Neuronal stem cell (in vitro differentiated cells): ENCODE measurements around the gene BABAM2.

Source experiments
- DNase-seq: peaks from one replicate; pipeline ENCODE4 v3.0.0-alpha.2; 2013; ENCODE audit warnings: low spot score
- H2AFZ ChIP-seq: one replicate; pipeline ENCODE4 v1.6.1; 2013; ENCODE audit warnings: mild to moderate bottlenecking, low read length, inconsistent platforms
- H2AK5ac ChIP-seq: 2 replicates; pipeline ENCODE4 v1.6.1; 2013; ENCODE audit warnings: low read depth, mild to moderate bottlenecking, inconsistent platforms, low read length, moderate library complexity, mixed read lengths
- H2BK120ac ChIP-seq: 2 replicates; pipeline ENCODE4 v1.6.1; 2013; ENCODE audit warnings: low read depth, mild to moderate bottlenecking, inconsistent platforms, low read length, moderate library complexity, mixed read lengths
- H2BK12ac ChIP-seq: one replicate; pipeline ENCODE4 v1.6.1; 2013; ENCODE audit warnings: low read length, inconsistent platforms
- H2BK15ac ChIP-seq: 2 replicates; pipeline ENCODE4 v1.6.1; 2013; ENCODE audit warnings: mild to moderate bottlenecking, low read length, inconsistent platforms, mixed read lengths
- H2BK5ac ChIP-seq: one replicate; pipeline ENCODE4 v1.6.1; 2013; ENCODE audit warnings: inconsistent platforms, mild to moderate bottlenecking, low read length, moderate library complexity
- H3K14ac ChIP-seq: one replicate; pipeline ENCODE4 v1.6.1; 2013; ENCODE audit warnings: low read length, inconsistent platforms
- H3K18ac ChIP-seq: 2 replicates; pipeline ENCODE4 v1.6.1; 2013; ENCODE audit warnings: low read length, inconsistent platforms
- H3K23ac ChIP-seq: 2 replicates; pipeline ENCODE4 v1.6.1; 2013; ENCODE audit warnings: low read depth, mild to moderate bottlenecking, mixed read lengths, low read length, inconsistent platforms; ENCODE audit not compliant: poor library complexity
- H3K27ac ChIP-seq: replicated peaks from 3 replicates; pipeline ENCODE4 v1.5.1; 2013; ENCODE audit warnings: low read length, inconsistent platforms
- H3K27me3 ChIP-seq, 3 experiments: 2 replicates each; pipeline ENCODE4 v1.6.1; 2013; ENCODE audit warnings: low read length in 3 of 3, mild to moderate bottlenecking in 2 of 3, inconsistent platforms in 1 of 3, low read depth in 1 of 3, mixed read lengths in 1 of 3, moderate library complexity in 1 of 3; ENCODE audit not compliant: control insufficient read depth in 3 of 3, insufficient read depth in 3 of 3
- H3K36me3 ChIP-seq, 2 donors: replicated peaks in 1 of 2; 2 replicates each; pipeline ENCODE4 v1.6.1; 2013; ENCODE audit warnings: low read length in 2 of 2; ENCODE audit not compliant: control insufficient read depth in 2 of 2, insufficient read depth in 2 of 2
- H3K4ac ChIP-seq: 2 replicates; pipeline ENCODE4 v1.6.1; 2013; ENCODE audit warnings: inconsistent platforms, mild to moderate bottlenecking, low read length, moderate library complexity
- H3K4me1 ChIP-seq, 2 donors: 1 replicate in 1 of 2; 2 replicates in 1 of 2; pipeline ENCODE4 v1.6.1; 2013; ENCODE audit warnings: low read length in 2 of 2, low read depth in 1 of 2; ENCODE audit not compliant: control insufficient read depth in 2 of 2, insufficient read depth in 1 of 2
- H3K4me2 ChIP-seq: one replicate; pipeline ENCODE4 v1.6.1; 2013; ENCODE audit warnings: mild to moderate bottlenecking, low read length, inconsistent platforms; ENCODE audit not compliant: insufficient read depth, poor library complexity, severe bottlenecking
- H3K4me3 ChIP-seq, 2 donors: 2 replicates each; pipeline ENCODE4 v1.5.1; 2013; ENCODE audit warnings: low read length in 2 of 2, mild to moderate bottlenecking in 2 of 2, inconsistent platforms in 1 of 2, moderate library complexity in 1 of 2
- H3K79me1 ChIP-seq: one replicate; pipeline ENCODE4 v1.6.1; 2013; ENCODE audit warnings: low read depth, mild to moderate bottlenecking, inconsistent platforms, low read length, moderate library complexity
- H3K9ac ChIP-seq: one replicate; pipeline ENCODE4 v1.6.1; 2013; ENCODE audit warnings: mild to moderate bottlenecking, low read depth, low read length, inconsistent platforms; ENCODE audit not compliant: poor library complexity
- H3K9me3 ChIP-seq, 2 donors: replicated peaks in 1 of 2; 2 replicates each; pipeline versions ENCODE3 to v1.6.1; 2013; ENCODE audit warnings: low read length in 2 of 2, mild to moderate bottlenecking in 2 of 2, inconsistent platforms in 1 of 2, low read depth in 1 of 2, mixed read lengths in 1 of 2, moderate library complexity in 1 of 2; ENCODE audit not compliant: control insufficient read depth in 2 of 2, insufficient read depth in 1 of 2
- H4K8ac ChIP-seq: one replicate; pipeline ENCODE4 v1.6.1; 2013; ENCODE audit warnings: low read depth, mild to moderate bottlenecking, inconsistent platforms, low read length, moderate library complexity
- H4K91ac ChIP-seq: one replicate; pipeline ENCODE4 v1.6.1; 2013; ENCODE audit warnings: low read length, low read depth, mild to moderate bottlenecking, inconsistent platforms; ENCODE audit not compliant: poor library complexity
- WGBS, 2 donors: extraction: QIAGEN DNeasy Blood & Tissue Kit; methylation state at CpG; one replicate each; pipeline ENCODE4 v1.1.7; 2013; ENCODE audit warnings: missing lambda C conversion rate in 2 of 2, mixed read lengths in 1 of 2; ENCODE audit not compliant: insufficient read length in 2 of 2, insufficient replicate concordance in 1 of 2; ENCODE audit errors: extremely low coverage in 2 of 2; 5-methylcytosine and 5-hydroxymethylcytosine counted together

BABAM2 gene

DNA sequence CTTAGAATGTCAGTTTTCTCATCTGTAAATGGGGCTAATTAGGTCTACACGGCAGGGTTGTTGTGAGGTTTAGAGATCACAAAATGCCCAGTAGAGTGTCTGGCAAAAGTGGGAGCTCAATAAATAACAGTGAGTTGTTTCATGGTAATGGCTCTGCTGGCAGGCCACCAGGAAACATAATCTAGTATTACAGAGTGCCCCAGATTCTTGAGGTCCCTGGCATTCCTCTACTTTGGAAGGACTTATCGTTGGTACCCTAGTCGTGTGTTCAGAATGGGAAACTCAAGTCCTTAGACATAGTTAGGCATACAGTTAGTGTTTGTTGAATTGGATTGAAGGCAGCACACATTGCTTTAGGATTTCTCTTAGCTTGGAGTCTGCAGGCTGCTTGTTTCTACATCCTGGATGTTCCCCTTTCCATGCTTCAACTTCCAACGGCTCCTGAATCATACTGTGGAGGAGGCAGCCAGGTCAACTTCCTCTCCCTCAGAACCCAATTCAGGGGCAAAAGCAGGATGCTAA is 340.6 kb downstream of the BABAM2 start:
- Histone ChIP-seq H3K9ac (no peak overlapping the region), H4K91ac (no peak overlapping the region), H3K9me3 (no peaks in the 10 kb centered on the region), H2BK5ac (no peak overlapping the region), H4K8ac (no peak overlapping the region), H2BK120ac (no peak overlapping the region), H3K27me3 (no peaks in the 10 kb centered on the region), H3K4me1 (peaks cover 0 to 1% of the 10 kb centered on the region in 2 donors), H3K79me1 (no peaks in the 10 kb centered on the region), H2BK12ac (no peak overlapping the region), H3K14ac (no peak overlapping the region), H2AK5ac (no peak overlapping the region), H3K27ac (no peak overlapping the region), H3K4me3 (no peak overlapping the region), H3K23ac (no peak overlapping the region), H3K36me3 (no peaks in the 10 kb centered on the region), H3K4ac (no peak overlapping the region), H3K18ac (no peak overlapping the region), H2BK15ac (no peak overlapping the region), H2AFZ (no peak overlapping the region), H3K4me2 (no peak overlapping the region)
- no peak for DNase-seq
- WGBS, 2 donors: no CpG with 5 or more reads among the region's 4 CpGs

GRCh38 chr2:28232295-28232694 is 341.8 kb downstream of the BABAM2 start:
- Histone ChIP-seq H3K27ac (no peak overlapping the region), H3K4me3 (no peak overlapping the region), H3K36me3 (no peaks in the 10 kb centered on the region), H3K27me3 (no peaks in the 10 kb centered on the region), H3K4me2 (no peak overlapping the region), H2BK120ac (no peak overlapping the region), H3K9ac (no peak overlapping the region), H2BK12ac (no peak overlapping the region), H2BK5ac (no peak overlapping the region), H3K79me1 (no peaks in the 10 kb centered on the region), H3K4me1 (peaks cover 0 to 1% of the 10 kb centered on the region in 2 donors), H2AFZ (no peak overlapping the region), H2BK15ac (no peak overlapping the region), H2AK5ac (no peak overlapping the region), H3K4ac (no peak overlapping the region), H4K91ac (no peak overlapping the region), H3K18ac (no peak overlapping the region), H3K23ac (no peak overlapping the region), H4K8ac (no peak overlapping the region), H3K14ac (no peak overlapping the region), H3K9me3 (no peaks in the 10 kb centered on the region)
- no peak for DNase-seq
- no CpG with 5 or more reads among the region's 5 CpGs for WGBS, 2 donors

- no peak overlapping the region for H3K23ac ChIP-seq
- H3K79me1 ChIP-seq: no peaks in the 10 kb centered on the region
- H2BK120ac ChIP-seq: no peak overlapping the region
- H3K4me1 ChIP-seq: no peaks in the 10 kb centered on the region
- no peak overlapping the region for H2AFZ ChIP-seq
- no peak overlapping the region for H2BK12ac ChIP-seq
- H4K8ac ChIP-seq: no peak overlapping the region
- no peak overlapping the region for H3K9ac ChIP-seq
- H3K36me3 ChIP-seq: no peaks in the 10 kb centered on the region
- no peak overlapping the region for H3K14ac ChIP-seq
- H4K91ac ChIP-seq: no peak overlapping the region
- no peaks in the 10 kb centered on the region for H3K9me3 ChIP-seq
- no peak overlapping the region for H2BK15ac ChIP-seq
- H3K27me3 ChIP-seq: no peaks in the 10 kb centered on the region
- no peak overlapping the region for H3K27ac ChIP-seq
- no peak overlapping the region for H3K4me2 ChIP-seq
- WGBS, 2 donors: no CpG with 5 or more reads among the region's 6 CpGs
- H3K4ac ChIP-seq: no peak overlapping the region
- DNase-seq: no peak
- no peak overlapping the region for H3K4me3 ChIP-seq
- no peak overlapping the region for H3K18ac ChIP-seq
- H2AK5ac ChIP-seq: no peak overlapping the region
- no peak overlapping the region for H2BK5ac ChIP-seq
Observed at GRCh38 chr2:28233164-28233676, 342.7 kb downstream of the BABAM2 start.

DNA sequence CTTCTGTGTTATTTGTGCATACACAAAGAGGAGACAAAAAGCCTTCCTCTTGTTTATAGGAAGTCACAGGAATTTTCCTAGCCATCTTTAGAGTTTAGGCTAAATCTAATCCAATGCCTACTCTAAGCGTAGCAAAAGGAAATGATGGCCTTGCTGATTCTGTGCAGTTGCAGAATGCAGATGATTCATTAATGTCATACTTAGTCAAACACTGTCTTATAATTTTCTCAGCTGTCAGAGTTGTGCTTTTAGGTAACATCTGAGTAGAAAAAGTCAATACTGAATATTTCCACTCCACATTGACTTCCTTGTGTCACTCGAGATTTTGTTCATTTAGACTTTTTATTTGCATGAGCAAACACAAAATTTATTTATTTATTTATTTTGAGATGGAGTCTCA is 344.3 kb downstream of the BABAM2 start:
- Histone ChIP-seq H3K23ac (no peak overlapping the region), H2AFZ (no peak overlapping the region), H3K27me3 (no peaks in the 10 kb centered on the region), H2AK5ac (no peak overlapping the region), H3K18ac (no peak overlapping the region), H2BK120ac (no peak overlapping the region), H3K4me3 (no peak overlapping the region), H3K79me1 (no peaks in the 10 kb centered on the region), H3K14ac (no peak overlapping the region), H2BK12ac (no peak overlapping the region), H3K4me2 (no peak overlapping the region), H4K91ac (no peak overlapping the region), H3K27ac (no peak overlapping the region), H3K9ac (no peak overlapping the region), H3K4me1 (no peaks in the 10 kb centered on the region), H3K36me3 (no peaks in the 10 kb centered on the region), H3K9me3 (no peaks in the 10 kb centered on the region), H4K8ac (no peak overlapping the region), H3K4ac (no peak overlapping the region), H2BK15ac (no peak overlapping the region), H2BK5ac (no peak overlapping the region)
- no CpG with 5 or more reads among the region's 2 CpGs for WGBS, 2 donors
- no peak for DNase-seq
